Pancreas (tissue), 10 donors: ENCODE data around the gene VARS1. TPM values are rescaled to one million over a fixed set of nuclear protein-coding genes. Genes with fewer than 3 reads are reported as not detected.

Experiments
- ATAC-seq, 4 donors: fragments of 200-7000 bp; cut with Tn5 transposase; one replicate each; pipeline versions ENCODE4 v1.8.0 to v1.9.1; 2020; ENCODE audit warnings: mild to moderate bottlenecking in 4 of 4, moderate library complexity in 4 of 4
- DNase-seq, 6 donors: peaks; one replicate each; pipeline ENCODE4 v3.0.0-alpha.2; 2020
- FAIRE-seq: peaks from 2 replicates; lab custom pipeline; 2012; peaks lifted over from hg19 to GRCh38; lab: Jason Lieb, UNC
- H3K27ac ChIP-seq, 4 donors: fragments of 200-600 bp; sonication (generic); 1 replicate in 3 of 4; 2 replicates in 1 of 4; pipeline versions ENCODE4 v1.5.0 to v1.8.0; 2020
- H3K27me3 ChIP-seq, 4 donors: fragments of 200-600 bp; one replicate each; pipeline ENCODE4 v1.8.0; 2021
- H3K36me3 ChIP-seq, 3 donors: fragments of 200-600 bp; sonication (generic) in 1 of 3; one replicate each; pipeline versions ENCODE4 v1.5.0 to v1.8.0; 2020 to 2021
- H3K4me1 ChIP-seq, 3 donors: fragments of 200-600 bp; one replicate each; pipeline ENCODE4 v1.8.0; 2021
- H3K4me3 ChIP-seq, 4 donors: fragments of 200-600 bp; sonication (generic) in 2 of 4; one replicate each; pipeline versions ENCODE4 v1.5.0 to v1.8.0; 2020 to 2021
- H3K9me3 ChIP-seq, 4 donors: fragments of 200-600 bp; one replicate each; pipeline ENCODE4 v1.8.0; 2021
- WGBS, 2 donors: extraction: QIAGEN DNeasy Blood & Tissue Kit; methylation state at CpG; one replicate each; pipeline ENCODE4 v1.1.7; 2013; 5-methylcytosine and 5-hydroxymethylcytosine counted together
- intact Hi-C, 3 donors: fragments of 100-400 bp; cut with DNase I; formaldehyde crosslinking; loops; one replicate each; pipeline versions ENCODE4 v1.11.1 to v1.14.2; 2022
- polyA plus RNA-seq, 2 donors: library from polyadenylated mRNA; stranded (reverse); fragments of 200-250 nt; gene quantifications; one replicate each; pipeline ENCODE4 v1.2.3, GENCODE V29; 2013
- total RNA-seq, 6 donors: library from RNA; stranded (reverse); fragmentation: NEBNext Ultra II Directional in 4 of 6; extraction: Animal tissue kit (Norgen Biotek cat#: 25700) in 4 of 6; gene quantifications; one replicate each; pipeline versions ENCODE4 v1.2.1 to v1.2.4, GENCODE V29; 2021 to 2023
- TF ChIP-seq, protein P1 (sequence below), 4 donors: fragments of 200-600 bp; sonication (generic) in 3 of 4; IDR thresholded peaks; one replicate each; pipeline versions ENCODE4 v1.5.0 to v1.8.0; 2021; ENCODE audit warnings: antibody characterized with exemption in 4 of 4
- donor health status: healthy with polysubstance abuse.
- donor health status: DM: no; HTN: no; CAD: no; lungs with moderate emphysema.
- donor health status: DM: no; HTN: no; CAD: no.
- donor health status: control.
- donor health status: control.
- donor health status: Bipolar disorder and iron deficiency.
- donor health status: DM: yes; HTN: yes; CAD: no.
- donor health status: DM: no; HTN: no; CAD: no.
- donor health status: DM: no; HTN: no; CAD: no.
- donor health status: DM: yes; HTN: yes; CAD: no.

The VARS1 gene
- total and polyA plus RNA-seq, 8 donors = 22.0 to 67.3 (median 36.3) TPM

DNA sequence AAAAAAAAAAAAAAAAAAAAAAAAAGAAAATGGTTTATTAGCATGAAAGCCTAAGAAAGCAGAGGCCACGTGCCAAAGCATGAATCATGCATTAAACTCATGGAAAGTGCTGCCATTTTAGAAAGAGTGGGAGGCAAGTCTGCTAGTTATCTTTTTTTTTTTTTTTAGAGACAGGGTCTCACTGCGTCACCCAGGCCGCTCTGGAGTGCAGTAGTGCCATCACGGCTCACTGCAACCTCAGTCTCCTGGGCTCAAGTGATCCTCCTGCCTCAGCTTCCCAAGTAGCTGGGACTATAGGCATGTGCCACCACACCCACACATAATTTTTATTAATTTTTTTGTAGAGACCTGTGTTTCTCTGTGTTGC is 23.6 kb downstream of the VARS1 start:
- DNase-seq (peak in 1 of 6 donors; percentile 7), FAIRE-seq (no peak), ATAC-seq (no peak)
- H3K27me3 ChIP-seq = no peaks in the 10 kb centered on the region
- H3K9me3 ChIP-seq = no peaks in the 10 kb centered on the region
- peaks cover 4 to 7% (median 5%) of the 10 kb centered on the region in 3 donors for H3K4me1 ChIP-seq
- WGBS, 2 donors = 67 to 73% methylated on average over 4 of the region's 4 CpGs
- TF ChIP-seq, protein P1, sequence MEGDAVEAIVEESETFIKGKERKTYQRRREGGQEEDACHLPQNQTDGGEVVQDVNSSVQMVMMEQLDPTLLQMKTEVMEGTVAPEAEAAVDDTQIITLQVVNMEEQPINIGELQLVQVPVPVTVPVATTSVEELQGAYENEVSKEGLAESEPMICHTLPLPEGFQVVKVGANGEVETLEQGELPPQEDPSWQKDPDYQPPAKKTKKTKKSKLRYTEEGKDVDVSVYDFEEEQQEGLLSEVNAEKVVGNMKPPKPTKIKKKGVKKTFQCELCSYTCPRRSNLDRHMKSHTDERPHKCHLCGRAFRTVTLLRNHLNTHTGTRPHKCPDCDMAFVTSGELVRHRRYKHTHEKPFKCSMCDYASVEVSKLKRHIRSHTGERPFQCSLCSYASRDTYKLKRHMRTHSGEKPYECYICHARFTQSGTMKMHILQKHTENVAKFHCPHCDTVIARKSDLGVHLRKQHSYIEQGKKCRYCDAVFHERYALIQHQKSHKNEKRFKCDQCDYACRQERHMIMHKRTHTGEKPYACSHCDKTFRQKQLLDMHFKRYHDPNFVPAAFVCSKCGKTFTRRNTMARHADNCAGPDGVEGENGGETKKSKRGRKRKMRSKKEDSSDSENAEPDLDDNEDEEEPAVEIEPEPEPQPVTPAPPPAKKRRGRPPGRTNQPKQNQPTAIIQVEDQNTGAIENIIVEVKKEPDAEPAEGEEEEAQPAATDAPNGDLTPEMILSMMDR (IDR thresholded peaks at IDR 0.05) = no peak
- no peaks in the 10 kb centered on the region for H3K36me3 ChIP-seq
- intact Hi-C loops = loop anchor here in 1 of 3 donors (10.0 kb wide), 1 partner anchor 63 kb away; no protein-coding TSS in a partner anchor
- no peak overlapping the region for H3K27ac ChIP-seq
- H3K4me3 ChIP-seq = no peak overlapping the region

DNA sequence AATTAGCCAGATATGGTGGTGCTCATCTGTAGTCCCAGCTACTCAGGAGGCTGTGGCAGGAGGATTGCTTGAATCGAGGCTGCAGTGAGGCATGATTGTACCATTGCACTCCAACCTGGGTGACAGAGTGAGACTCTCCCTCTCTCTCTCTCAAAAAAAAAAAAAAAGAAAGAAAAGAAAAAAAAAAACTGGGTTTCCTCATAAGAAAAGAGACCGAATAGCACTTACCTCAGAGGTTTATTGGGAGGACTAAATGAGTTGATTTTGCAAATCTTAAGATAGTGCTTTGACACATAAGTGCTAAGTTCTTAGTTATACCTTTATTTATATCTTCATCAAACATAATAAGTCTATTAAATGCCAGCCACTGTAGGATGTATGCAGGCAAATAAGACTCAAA is 24.7 kb downstream of the VARS1 start:
- TF ChIP-seq, protein P1 (IDR thresholded peaks at IDR 0.05) = no peak
- intact Hi-C loops = loop anchor here in 1 of 3 donors (10.0 kb wide), 1 partner anchor 64 kb away; no protein-coding TSS in a partner anchor
- ATAC-seq (no peak), DNase-seq (no peak), FAIRE-seq (no peak)
- 71 to 76% methylated on average over 2 of the region's 2 CpGs for WGBS, 2 donors
- Histone ChIP-seq H3K9me3 (no peaks in the 10 kb centered on the region), H3K27ac (no peak overlapping the region), H3K4me1 (no peaks in the 10 kb centered on the region), H3K36me3 (no peaks in the 10 kb centered on the region), H3K27me3 (no peaks in the 10 kb centered on the region), H3K4me3 (no peak overlapping the region)

DNA sequence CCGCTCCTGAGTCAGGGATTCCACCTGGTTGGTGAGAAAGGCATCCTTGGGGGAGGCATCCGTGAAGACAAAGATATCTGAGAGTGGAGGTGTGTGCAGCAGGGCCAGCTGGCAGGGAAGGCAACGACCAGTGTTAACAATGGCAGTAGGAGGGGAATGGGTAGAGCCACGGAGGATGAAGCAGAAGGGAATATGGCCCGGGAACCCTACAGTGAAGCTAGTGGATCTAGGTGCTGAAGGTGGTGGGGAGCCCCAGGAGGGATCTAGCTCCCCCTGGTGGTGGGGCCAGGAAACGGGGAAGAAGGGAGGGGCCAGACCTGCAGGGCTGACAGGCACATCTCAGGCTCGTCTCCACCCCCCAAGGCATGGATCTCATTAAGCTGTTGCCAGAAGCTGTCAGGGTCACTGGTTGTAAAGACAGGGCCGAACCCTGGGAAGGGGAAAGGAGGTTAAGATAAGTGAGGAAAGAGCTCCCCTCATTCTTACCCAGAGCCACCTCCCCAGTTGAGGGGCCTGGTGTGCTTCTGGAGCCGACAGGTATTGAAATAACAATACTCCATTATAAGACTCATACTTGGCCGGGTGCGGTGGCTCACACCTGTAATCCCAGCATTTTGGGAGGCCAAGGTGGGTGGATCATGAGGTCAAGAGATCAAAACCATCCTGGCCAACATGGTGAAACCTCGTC is 25.7 kb downstream of the VARS1 start:
- H3K27me3 ChIP-seq = no peaks in the 10 kb centered on the region
- no peaks in the 10 kb centered on the region for H3K4me1 ChIP-seq
- WGBS, 2 donors = 40 to 46% methylated on average over 12 of the region's 12 CpGs
- H3K27ac ChIP-seq = no peak overlapping the region
- intact Hi-C loops = loop anchor here in 2 of 3 donors (5.0 to 10.0 kb wide), 2 partner anchors 65 to 88 kb away; partner anchors contain the start of gene LY6G5C (in 1 of the 2)
- no peaks in the 10 kb centered on the region for H3K9me3 ChIP-seq
- TF ChIP-seq, protein P1 (IDR thresholded peaks at IDR 0.05) = peak; percentile 64 to 83 (median 75)
- no peak overlapping the region for H3K4me3 ChIP-seq
- no peaks in the 10 kb centered on the region for H3K36me3 ChIP-seq
- FAIRE-seq (no peak), ATAC-seq (peak; percentile 70 to 88 (median 88)), DNase-seq (peak; percentile 64 to 92 (median 80))

DNA sequence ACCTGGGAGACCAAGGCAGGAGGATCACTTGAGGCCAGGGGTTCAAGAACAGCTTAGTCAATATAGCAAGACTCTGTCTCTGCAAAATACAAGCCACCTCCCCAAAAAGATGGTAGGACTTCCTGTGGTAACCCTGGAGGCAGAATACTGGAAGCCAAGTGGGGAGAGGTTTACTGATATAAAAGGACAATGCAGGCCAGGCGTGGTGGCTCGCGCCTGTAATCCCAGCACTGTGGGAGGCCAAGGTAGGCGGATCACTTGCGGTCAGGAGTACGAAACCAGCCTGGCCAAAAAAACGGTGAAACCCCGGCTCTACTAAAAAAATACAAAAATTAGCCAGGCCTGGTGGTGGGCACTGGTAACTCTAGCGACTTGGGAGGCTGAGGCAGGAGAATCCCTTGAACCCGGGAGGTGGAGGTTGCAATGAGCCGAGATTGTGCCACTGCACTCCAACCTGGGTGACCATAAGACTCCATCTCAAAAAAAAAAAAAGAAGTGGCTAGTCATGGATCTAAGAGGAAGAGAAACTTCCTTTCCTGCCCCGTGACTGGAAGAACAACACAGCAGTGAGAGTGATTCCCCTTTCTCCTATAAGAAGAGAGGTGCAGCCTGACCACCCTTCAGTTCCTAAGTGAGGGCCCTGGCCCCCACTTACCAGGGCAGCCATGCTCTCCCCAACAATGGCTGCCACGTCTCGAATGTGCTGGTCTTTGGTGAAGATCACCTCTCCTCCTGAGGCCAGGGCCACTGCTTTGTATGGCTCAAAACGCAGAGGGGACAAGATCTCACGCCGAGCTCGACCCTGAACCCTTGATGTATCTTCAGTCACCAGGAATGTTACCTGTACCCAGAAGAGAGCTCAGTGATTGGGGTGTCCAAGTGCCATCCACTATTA is 26.9 kb downstream of the VARS1 start:
- H3K27ac ChIP-seq = no peak overlapping the region
- H3K36me3 ChIP-seq = no peaks in the 10 kb centered on the region
- intact Hi-C loops = loop anchor here in 1 of 3 donors (5.0 kb wide), 1 partner anchor 86 kb away; the partner anchor contains the start of gene LY6G5C
- DNase-seq (no peak), FAIRE-seq (no peak), ATAC-seq (peak in 1 of 4 donors; percentile 16)
- TF ChIP-seq, protein P1 (IDR thresholded peaks at IDR 0.05) = no peak
- no peaks in the 10 kb centered on the region for H3K27me3 ChIP-seq
- no peak overlapping the region for H3K4me3 ChIP-seq
- H3K4me1 ChIP-seq = no peaks in the 10 kb centered on the region
- WGBS, 2 donors = 76 to 88% methylated on average over 18 of the region's 18 CpGs
- no peaks in the 10 kb centered on the region for H3K9me3 ChIP-seq
